OCI-LY1 (cell line): ENCODE measurements around the gene TIMP4.

Experiments used
- H2AFZ ChIP-seq: fragments of 200-600 bp; sonication (generic), shearing (Covaris generic); 2 replicates; pipeline ENCODE4 v1.6.0; 2014; ENCODE audit warnings: antibody characterized with exemption, mild to moderate bottlenecking, low read length
- H3F3A ChIP-seq: fragments of 200-600 bp; sonication (generic), shearing (Covaris generic); 2 replicates; pipeline ENCODE4 v1.6.0; 2014; ENCODE audit warnings: mild to moderate bottlenecking, antibody characterized with exemption, low read length, moderate library complexity; ENCODE audit not compliant: insufficient read depth
- H3K27ac ChIP-seq: fragments of 200-600 bp; sonication (generic); 2 replicates; pipeline ENCODE4 v1.5.1; 2014; ENCODE audit warnings: low read length, mixed run types, mild to moderate bottlenecking, low read depth; ENCODE audit not compliant: poor library complexity, severe bottlenecking
- H3K27me3 ChIP-seq: fragments of 200-600 bp; sonication (generic); 2 replicates; pipeline ENCODE4 v1.6.0; 2014; ENCODE audit warnings: antibody characterized with exemption, mild to moderate bottlenecking, low read length, moderate library complexity; ENCODE audit not compliant: insufficient read depth
- H3K36me3 ChIP-seq: fragments of 200-600 bp; sonication (generic); 2 replicates; pipeline ENCODE4 v1.6.1; 2014; ENCODE audit warnings: mild to moderate bottlenecking, antibody characterized with exemption, low read length, moderate library complexity, mixed read lengths; ENCODE audit not compliant: insufficient read depth
- H3K4me1 ChIP-seq: fragments of 200-600 bp; sonication (generic); 2 replicates; pipeline ENCODE4 v1.5.1; 2014; ENCODE audit warnings: mild to moderate bottlenecking, low read length, moderate library complexity; ENCODE audit not compliant: insufficient read depth, severe bottlenecking
- H3K4me2 ChIP-seq: fragments of 200-600 bp; sonication (generic), shearing (Covaris generic); 2 replicates; pipeline ENCODE4 v1.6.1; 2014; ENCODE audit warnings: low read length
- H3K4me3 ChIP-seq: fragments of 200-600 bp; sonication (generic); 2 replicates; pipeline ENCODE4 v1.5.1; 2014; ENCODE audit warnings: low read length, low read depth, mild to moderate bottlenecking, mixed read lengths; ENCODE audit not compliant: poor library complexity, severe bottlenecking
- H3K79me2 ChIP-seq: fragments of 200-600 bp; shearing (Covaris generic); 2 replicates; pipeline ENCODE4 v1.6.1; 2016; ENCODE audit warnings: mixed run types, low read length, mixed read lengths; ENCODE audit not compliant: insufficient read depth
- H3K9ac ChIP-seq: fragments of 200-600 bp; sonication (generic), shearing (Covaris generic); 2 replicates; pipeline ENCODE4 v1.6.1; 2014; ENCODE audit warnings: mild to moderate bottlenecking, low read length, mixed read lengths
- H3K9me2 ChIP-seq: fragments of 200-600 bp; sonication (generic), shearing (Covaris generic); 2 replicates; pipeline ENCODE4 v1.6.1; 2014; ENCODE audit warnings: low read depth, mild to moderate bottlenecking, low read length, mixed read lengths
- H3K9me3 ChIP-seq: fragments of 200-600 bp; shearing (Covaris generic); 2 replicates; pipeline ENCODE4 v1.6.1; 2014; ENCODE audit warnings: low read length, mixed read lengths
- H4K20me1 ChIP-seq: fragments of 200-600 bp; sonication (generic), shearing (Covaris generic); 2 replicates; pipeline ENCODE4 v1.6.0; 2016; ENCODE audit warnings: mild to moderate bottlenecking, low read length; ENCODE audit not compliant: insufficient read depth
- EZH2 ChIP-seq: fragments of 200-600 bp; sonication (generic), shearing (Covaris generic); IDR thresholded peaks from 2 replicates; pipeline ENCODE4 v1.8.0; 2017; ENCODE audit warnings: borderline replicate concordance, mixed run types, mild to moderate bottlenecking, antibody characterized with exemption, low read length, moderate library complexity, mixed read lengths
- TF ChIP-seq, protein P1 (sequence below): fragments of 200-600 bp; sonication (generic), shearing (Covaris generic); IDR thresholded peaks from 2 replicates; pipeline ENCODE4 v1.5.1; 2017; ENCODE audit warnings: mild to moderate bottlenecking, antibody characterized with exemption, low read length, moderate library complexity, mixed read lengths

TIMP4 gene

GRCh38 chr3:12188681-12189287 is 30.1 kb upstream of the TIMP4 start:
- H4K20me1 ChIP-seq, result no peaks in the 10 kb centered on the region
- no peak overlapping the region for H3K9ac ChIP-seq
- no peaks in the 10 kb centered on the region for H3K36me3 ChIP-seq
- no peak for TF ChIP-seq EZH2
- TF ChIP-seq, protein P1, sequence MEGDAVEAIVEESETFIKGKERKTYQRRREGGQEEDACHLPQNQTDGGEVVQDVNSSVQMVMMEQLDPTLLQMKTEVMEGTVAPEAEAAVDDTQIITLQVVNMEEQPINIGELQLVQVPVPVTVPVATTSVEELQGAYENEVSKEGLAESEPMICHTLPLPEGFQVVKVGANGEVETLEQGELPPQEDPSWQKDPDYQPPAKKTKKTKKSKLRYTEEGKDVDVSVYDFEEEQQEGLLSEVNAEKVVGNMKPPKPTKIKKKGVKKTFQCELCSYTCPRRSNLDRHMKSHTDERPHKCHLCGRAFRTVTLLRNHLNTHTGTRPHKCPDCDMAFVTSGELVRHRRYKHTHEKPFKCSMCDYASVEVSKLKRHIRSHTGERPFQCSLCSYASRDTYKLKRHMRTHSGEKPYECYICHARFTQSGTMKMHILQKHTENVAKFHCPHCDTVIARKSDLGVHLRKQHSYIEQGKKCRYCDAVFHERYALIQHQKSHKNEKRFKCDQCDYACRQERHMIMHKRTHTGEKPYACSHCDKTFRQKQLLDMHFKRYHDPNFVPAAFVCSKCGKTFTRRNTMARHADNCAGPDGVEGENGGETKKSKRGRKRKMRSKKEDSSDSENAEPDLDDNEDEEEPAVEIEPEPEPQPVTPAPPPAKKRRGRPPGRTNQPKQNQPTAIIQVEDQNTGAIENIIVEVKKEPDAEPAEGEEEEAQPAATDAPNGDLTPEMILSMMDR, result no peak
- H3K9me3 ChIP-seq, result no peaks in the 10 kb centered on the region
- H3K79me2 ChIP-seq, result no peaks in the 10 kb centered on the region
- no peak overlapping the region for H3K27ac ChIP-seq
- H3K4me2 ChIP-seq, result no peak overlapping the region
- H3F3A ChIP-seq, result no peaks in the 10 kb centered on the region
- no peak overlapping the region for H2AFZ ChIP-seq
- H3K4me3 ChIP-seq, result no peak overlapping the region
- H3K9me2 ChIP-seq, result no peaks in the 10 kb centered on the region
- 0 out of 2 replicates have a peak, but pooled peaks cover 3% of the 10 kb centered on the region for H3K27me3 ChIP-seq
- H3K4me1 ChIP-seq, result no peaks in the 10 kb centered on the region

GRCh38 chr3:12188328-12188648 is 29.6 kb upstream of the TIMP4 start:
- Histone ChIP-seq H3K79me2 (no peaks in the 10 kb centered on the region), H2AFZ (no peak overlapping the region), H3K4me1 (no peaks in the 10 kb centered on the region), H3K4me3 (no peak overlapping the region), H3K36me3 (no peaks in the 10 kb centered on the region), H3K4me2 (no peak overlapping the region), H3K9me3 (no peaks in the 10 kb centered on the region), H3K9me2 (no peaks in the 10 kb centered on the region), H3K27ac (no peak overlapping the region), H3F3A (no peaks in the 10 kb centered on the region), H3K9ac (no peak overlapping the region), H4K20me1 (no peaks in the 10 kb centered on the region), H3K27me3 (0 out of 2 replicates have a peak, but pooled peaks cover 3% of the 10 kb centered on the region)
- TF ChIP-seq, protein P1, result no peak
- TF ChIP-seq EZH2, result no peak

- H3K4me3 ChIP-seq, result no peak overlapping the region
- no peaks in the 10 kb centered on the region for H3K4me1 ChIP-seq
- no peaks in the 10 kb centered on the region for H3K9me2 ChIP-seq
- H3K4me2 ChIP-seq, result no peak overlapping the region
- H2AFZ ChIP-seq, result no peak overlapping the region
- H3K27ac ChIP-seq, result no peak overlapping the region
- H3K9ac ChIP-seq, result no peak overlapping the region
- H3K79me2 ChIP-seq, result no peaks in the 10 kb centered on the region
- H3K36me3 ChIP-seq, result no peaks in the 10 kb centered on the region
- TF ChIP-seq, protein P1, result no peak
- no peak for TF ChIP-seq EZH2
- no peaks in the 10 kb centered on the region for H3K9me3 ChIP-seq
- H3F3A ChIP-seq, result no peaks in the 10 kb centered on the region
- 0 out of 2 replicates have a peak, but pooled peaks cover 3% of the 10 kb centered on the region for H3K27me3 ChIP-seq
- no peaks in the 10 kb centered on the region for H4K20me1 ChIP-seq
Observed at GRCh38 chr3:12187448-12188327, 29.0 kb upstream of the TIMP4 start.
